ENCODE results near the gene ECHS1. TPM values are rescaled to one million over a fixed set of nuclear protein-coding genes. Genes with fewer than 3 reads are reported as not detected.
A peak's percentile ranks its signal among the peaks of the same experiment; 100 is the strongest.

ECHS1 gene
- total and polyA plus RNA-seq, 2 of the 8 experiments (the other 6 are each of a cell fraction or from before 2014, with no cell fraction given), result 41.7 to 101 TPM

DNA sequence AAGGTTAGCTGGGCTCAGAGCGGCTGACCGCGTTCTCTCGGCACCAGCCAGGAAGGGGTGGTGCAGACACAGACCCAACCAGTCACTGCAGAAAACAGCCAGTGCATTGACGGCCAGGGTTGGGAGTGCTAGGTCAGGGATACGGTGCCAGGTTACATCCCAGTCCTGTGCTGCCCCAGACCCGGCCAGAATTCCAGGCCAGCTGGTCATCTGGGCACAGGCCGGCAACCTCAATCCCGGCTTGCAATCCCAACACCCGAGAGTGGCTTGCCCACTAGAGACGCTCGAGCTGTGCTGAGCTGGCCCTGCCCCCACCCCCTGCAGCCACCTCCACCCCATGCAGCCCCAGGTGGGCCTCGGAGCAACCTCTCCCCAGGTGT, 22.2 kb downstream of the ECHS1 start:
- DNase-seq (ENCODE audit: low read depth in 1 of 2, low spot score in 2 of 2) (no peak), FAIRE-seq (no peak)
- Histone ChIP-seq H3K9ac (replicated peaks in 1 of 4; ENCODE audit: extremely low read depth in 1 of 4, low read depth in 3 of 4, low read length in 3 of 4) (no peak overlapping the region), H3K36me3 (ENCODE audit: control insufficient read depth in 2 of 4, insufficient read depth in 4 of 4, low read length in 3 of 4) (no peaks in the 10 kb centered on the region; a peak in 1 of 8 replicates), H2BK120ac (replicated peaks; ENCODE audit: low read depth, low read length) (no peak overlapping the region), H3K27ac (ENCODE audit: low read depth, low read length) (no peak overlapping the region), H2AFZ (ENCODE audit: low read length) (no peak overlapping the region), H3K14ac (ENCODE audit: insufficient read length) (no peak overlapping the region), H3K9me3 (ENCODE audit: insufficient read depth in 2 of 2, low read depth in 1 of 2, low read length in 1 of 2) (no peaks in the 10 kb centered on the region), H2BK20ac (ENCODE audit: low read length) (no peak overlapping the region), H2AK5ac (ENCODE audit: low read depth, low read length) (no peak overlapping the region), H3K23ac (ENCODE audit: insufficient read length) (no peak overlapping the region), H3K4me3 (ENCODE audit: extremely low read depth in 1 of 4, insufficient read depth in 2 of 4, low read depth in 3 of 4, low read length in 4 of 4) (no peak overlapping the region), H3K56ac (replicated peaks; ENCODE audit: insufficient read length, low read depth, low read length) (no peak overlapping the region), H3K79me2 (ENCODE audit: control insufficient read depth in 1 of 2, insufficient read depth in 2 of 2, low read length in 2 of 2) (no peaks in the 10 kb centered on the region), H3K18ac (ENCODE audit: extremely low read depth, low read length) (no peak overlapping the region), H2BK15ac (ENCODE audit: low read length) (no peak overlapping the region), H3K79me1 (ENCODE audit: low read depth, low read length) (no peaks in the 10 kb centered on the region; the same call in 1 of the 2 replicates), H2BK12ac (ENCODE audit: low read depth, low read length) (0 out of 2 replicates have a peak overlapping the region, but pooled peaks have one; percentile 33), H2BK5ac (ENCODE audit: low read depth, low read length) (0 out of 2 replicates have a peak overlapping the region, but pooled peaks have one; percentile 35), H3K23me2 (ENCODE audit: low read depth, low read length) (peaks cover 4% of the 10 kb centered on the region; the same call in 1 of the 2 replicates), H4K5ac (ENCODE audit: insufficient read length, low read depth, low read length) (no peak overlapping the region), H3K4me2 (ENCODE audit: insufficient read depth in 1 of 2, low read depth in 2 of 2, low read length in 2 of 2) (no peak overlapping the region), H4K20me1 (replicated peaks in 1 of 2; ENCODE audit: control insufficient read depth in 1 of 2, insufficient read depth in 2 of 2, low read length in 2 of 2) (peaks cover 7 to 15% of the 10 kb centered on the region in 2 experiments), H4K91ac (replicated peaks; ENCODE audit: insufficient read length, low read length) (no peak overlapping the region), H3K4ac (replicated peaks; ENCODE audit: insufficient read length, low read depth, low read length) (no peak overlapping the region), H4K8ac (ENCODE audit: extremely low read depth, insufficient read depth, low read length) (no peak overlapping the region), H3K27me3 (replicated peaks in 1 of 4; ENCODE audit: control insufficient read depth in 3 of 4, extremely low read depth in 1 of 4, insufficient read depth in 3 of 4, low read length in 3 of 4) (no peaks in the 10 kb centered on the region; a peak in 1 of 7 replicates), H3K4me1 (replicated peaks in 1 of 4; ENCODE audit: control insufficient read depth in 3 of 4, insufficient read depth in 4 of 4, low read length in 3 of 4) (peaks cover 0 to 21% (median 2%) of the 10 kb centered on the region in 4 experiments; a peak in 4 of 7 replicates)
- ChIA-PET CTCF (ENCODE audit: partially characterized antibody) (interaction anchor here (0.9 to 3.7 kb wide), 11 partner anchors 8 to 71 kb away, joined by 3 to 32 read pairs (median 4); no protein-coding TSS in a partner anchor), POLR2A (ENCODE audit: partially characterized antibody) (interaction anchor here (1.1 to 2.7 kb wide), 5 partner anchors 9 to 27 kb away, joined by 3 to 9 read pairs (median 7); no protein-coding TSS in a partner anchor)
- WGBS, 2 experiments (ENCODE audit: extremely low coverage in 1 of 2, insufficient coverage in 1 of 2, insufficient read length in 1 of 2, insufficient replicate concordance in 2 of 2, low coverage in 1 of 2, low lambda C conversion rate in 2 of 2, missing lambda C conversion rate in 1 of 2), result 85% methylated on average over 7 of the region's 13 CpGs; no CpG with 5 or more reads in 1 of the 2 experiments
- TF ChIP-seq KDM5A (IDR thresholded peaks at IDR 0.05; ENCODE audit: low read length), result no peak
- no peak for TF ChIP-seq CBX8 (IDR thresholded peaks at IDR 0.05; ENCODE audit: borderline replicate concordance, low read depth, low read length)
- no peak for TF ChIP-seq TAF1 (IDR thresholded peaks at IDR 0.05; ENCODE audit: low read depth, low read length)
